Hepatocyte (in vitro differentiated cells): ENCODE measurements around the gene THSD4.

Experiments used
- CTCF ChIP-seq: fragments of 200-600 bp; sonication (generic); IDR thresholded peaks from 2 replicates; pipeline ENCODE4 v1.5.1; 2016; ENCODE audit warnings: antibody characterized with exemption, mild to moderate bottlenecking; ENCODE audit not compliant: poor library complexity
- EZH2 ChIP-seq: fragments of 200-600 bp; sonication (generic); IDR thresholded peaks from 2 replicates; pipeline ENCODE4 v1.6.1; 2016; ENCODE audit warnings: antibody characterized with exemption, mild to moderate bottlenecking, borderline replicate concordance
- EZH2phosphoT487 ChIP-seq: fragments of 200-600 bp; sonication (generic); IDR thresholded peaks from one replicate; pipeline ENCODE4 v1.6.1; 2018; ENCODE audit warnings: antibody characterized with exemption, mild to moderate bottlenecking, low read depth, moderate library complexity; ENCODE audit not compliant: unreplicated experiment, severe bottlenecking

- TF ChIP-seq CTCF (no peak), EZH2 (no peak), EZH2phosphoT487 (no peak)
These were observed 115.0 kb downstream of the THSD4 start for GRCh38 chr15:71230303-71230702.
